WTC11 (cell line): Measurements from ENCODE around the gene UBAC2. TPM values are rescaled to one million over a fixed set of nuclear protein-coding genes. Genes with fewer than 3 reads are reported as not detected.

ENCODE experiments used
- ATAC-seq: fragments of 200-7000 bp; cut with Tn5 transposase; 2 replicates; pipeline ENCODE4 v1.10.0; 2021; ENCODE audit warnings: mild to moderate bottlenecking, moderate library complexity
- CTCF ChIA-PET: fragments of 300-600 bp; sonication (Branson Sonifier 250); formaldehyde crosslinking; loops from one replicate; lab custom pipeline; 2021; ENCODE audit warnings: antibody characterized with exemption; lab: Charles Lee
- POLR2A ChIA-PET: fragments of 350-600 bp; sonication (Branson Sonifier 250); formaldehyde crosslinking; loops from one replicate; lab custom pipeline; 2021; ENCODE audit warnings: antibody characterized with exemption; lab: Charles Lee
- DNase-seq: peaks from one replicate; pipeline ENCODE4 v3.0.0; 2021; ENCODE audit warnings: low spot score
- H3K27ac Mint-ChIP-seq: 2 replicates; pipeline ENCODE4 v1.8.0; 2021; ENCODE audit warnings: mixed read lengths
- H3K27me3 Mint-ChIP-seq: 2 replicates; pipeline ENCODE4 v1.8.0; 2021; ENCODE audit warnings: low read depth, mild to moderate bottlenecking, moderate library complexity, mixed read lengths
- H3K36me3 Mint-ChIP-seq: 2 replicates; pipeline ENCODE4 v1.8.0; 2021; ENCODE audit warnings: mixed read lengths
- H3K4me1 Mint-ChIP-seq: 2 replicates; pipeline ENCODE4 v1.8.0; 2022; ENCODE audit warnings: mixed read lengths
- H3K4me3 Mint-ChIP-seq: 2 replicates; pipeline ENCODE4 v1.8.0; 2021; ENCODE audit warnings: mild to moderate bottlenecking, moderate library complexity, mixed read lengths
- H3K9me3 Mint-ChIP-seq: 2 replicates; pipeline ENCODE4 v1.8.0; 2021; ENCODE audit warnings: mixed read lengths
- CBFB ChIP-seq: sonication (generic); formaldehyde crosslinking; IDR thresholded peaks from 2 replicates; pipeline ENCODE4 v1.8.1; 2022; ENCODE audit warnings: mild to moderate bottlenecking, low read depth, missing genetic modification reagents
- CREB1 ChIP-seq: sonication (generic); formaldehyde crosslinking; IDR thresholded peaks from 2 replicates; pipeline ENCODE4 v1.8.0; 2023; ENCODE audit warnings: mild to moderate bottlenecking, missing genetic modification reagents
- CREM ChIP-seq: sonication (generic); formaldehyde crosslinking; IDR thresholded peaks from 2 replicates; pipeline ENCODE4 v1.8.1; 2022; ENCODE audit warnings: mild to moderate bottlenecking, missing genetic modification reagents, moderate library complexity
- FOXK1 ChIP-seq: sonication (generic); formaldehyde crosslinking; IDR thresholded peaks from 2 replicates; pipeline ENCODE4 v1.8.0; 2022; ENCODE audit warnings: mild to moderate bottlenecking, moderate library complexity, missing genetic modification reagents
- HMGA2 ChIP-seq: fragments of 250-450 bp; sonication (Bioruptor Pico); IDR thresholded peaks from 2 replicates; pipeline ENCODE4 v1.4.0; 2021; ENCODE audit warnings: mild to moderate bottlenecking, moderate library complexity
- JAZF1 ChIP-seq: fragments of 250-450 bp; sonication (Bioruptor Pico); IDR thresholded peaks from 2 replicates; pipeline ENCODE4 v1.9.0; 2021; ENCODE audit warnings: moderate library complexity, mild to moderate bottlenecking, inconsistent platforms
- PRRX2 ChIP-seq: fragments of 250-450 bp; sonication (Bioruptor Pico); IDR thresholded peaks from 2 replicates; pipeline ENCODE4 v1.8.0; 2021; ENCODE audit warnings: mild to moderate bottlenecking
- SMAD4 ChIP-seq: sonication (generic); formaldehyde crosslinking; IDR thresholded peaks from 2 replicates; pipeline ENCODE4 v1.8.0; 2022; ENCODE audit warnings: mild to moderate bottlenecking, missing genetic modification reagents
- ZBTB43 ChIP-seq: sonication (generic); formaldehyde crosslinking; IDR thresholded peaks from 2 replicates; pipeline ENCODE4 v1.8.1; 2023; ENCODE audit warnings: mild to moderate bottlenecking, missing genetic modification reagents
- ZMAT4 ChIP-seq: fragments of 250-450 bp; sonication (Bioruptor Pico); IDR thresholded peaks from 2 replicates; pipeline ENCODE4 v1.9.0; 2021; ENCODE audit warnings: mild to moderate bottlenecking
- ZNF263 ChIP-seq: sonication (generic); formaldehyde crosslinking; IDR thresholded peaks from 2 replicates; pipeline ENCODE4 v1.8.1; 2022; ENCODE audit warnings: low read depth, mild to moderate bottlenecking, moderate library complexity, missing genetic modification reagents
- total RNA-seq: library from RNA; stranded (reverse); gene quantifications from 3 replicates; pipeline ENCODE4 v1.2.3, GENCODE V29; 2021
- TF ChIP-seq, protein P1 (sequence below): sonication (generic); formaldehyde crosslinking; IDR thresholded peaks from 2 replicates; pipeline ENCODE4 v1.8.1; 2023; ENCODE audit warnings: mild to moderate bottlenecking, missing genetic modification reagents, borderline replicate concordance
- TF ChIP-seq, protein P2 (sequence below): sonication (generic); formaldehyde crosslinking; IDR thresholded peaks from 2 replicates; pipeline ENCODE4 v1.8.1; 2022; ENCODE audit warnings: low read depth, mild to moderate bottlenecking, moderate library complexity, missing genetic modification reagents, borderline replicate concordance
- TF ChIP-seq, protein P3 (sequence below): sonication (generic); formaldehyde crosslinking; IDR thresholded peaks from 2 replicates; pipeline ENCODE4 v1.8.1; 2022; ENCODE audit warnings: mild to moderate bottlenecking, moderate library complexity, missing genetic modification reagents
- TF ChIP-seq, protein P4 (sequence below): sonication (generic); formaldehyde crosslinking; IDR thresholded peaks from 2 replicates; pipeline ENCODE4 v1.8.0; 2023; ENCODE audit warnings: missing genetic modification reagents, mild to moderate bottlenecking, borderline replicate concordance

Gene UBAC2
- total RNA-seq, 1 experiment from 2014 or later, result 64.7 TPM

- TF ChIP-seq, protein P1, sequence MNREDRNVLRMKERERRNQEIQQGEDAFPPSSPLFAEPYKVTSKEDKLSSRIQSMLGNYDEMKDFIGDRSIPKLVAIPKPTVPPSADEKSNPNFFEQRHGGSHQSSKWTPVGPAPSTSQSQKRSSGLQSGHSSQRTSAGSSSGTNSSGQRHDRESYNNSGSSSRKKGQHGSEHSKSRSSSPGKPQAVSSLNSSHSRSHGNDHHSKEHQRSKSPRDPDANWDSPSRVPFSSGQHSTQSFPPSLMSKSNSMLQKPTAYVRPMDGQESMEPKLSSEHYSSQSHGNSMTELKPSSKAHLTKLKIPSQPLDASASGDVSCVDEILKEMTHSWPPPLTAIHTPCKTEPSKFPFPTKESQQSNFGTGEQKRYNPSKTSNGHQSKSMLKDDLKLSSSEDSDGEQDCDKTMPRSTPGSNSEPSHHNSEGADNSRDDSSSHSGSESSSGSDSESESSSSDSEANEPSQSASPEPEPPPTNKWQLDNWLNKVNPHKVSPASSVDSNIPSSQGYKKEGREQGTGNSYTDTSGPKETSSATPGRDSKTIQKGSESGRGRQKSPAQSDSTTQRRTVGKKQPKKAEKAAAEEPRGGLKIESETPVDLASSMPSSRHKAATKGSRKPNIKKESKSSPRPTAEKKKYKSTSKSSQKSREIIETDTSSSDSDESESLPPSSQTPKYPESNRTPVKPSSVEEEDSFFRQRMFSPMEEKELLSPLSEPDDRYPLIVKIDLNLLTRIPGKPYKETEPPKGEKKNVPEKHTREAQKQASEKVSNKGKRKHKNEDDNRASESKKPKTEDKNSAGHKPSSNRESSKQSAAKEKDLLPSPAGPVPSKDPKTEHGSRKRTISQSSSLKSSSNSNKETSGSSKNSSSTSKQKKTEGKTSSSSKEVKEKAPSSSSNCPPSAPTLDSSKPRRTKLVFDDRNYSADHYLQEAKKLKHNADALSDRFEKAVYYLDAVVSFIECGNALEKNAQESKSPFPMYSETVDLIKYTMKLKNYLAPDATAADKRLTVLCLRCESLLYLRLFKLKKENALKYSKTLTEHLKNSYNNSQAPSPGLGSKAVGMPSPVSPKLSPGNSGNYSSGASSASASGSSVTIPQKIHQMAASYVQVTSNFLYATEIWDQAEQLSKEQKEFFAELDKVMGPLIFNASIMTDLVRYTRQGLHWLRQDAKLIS (CRISPR knock-in tag), result no peak
- no peak for TF ChIP-seq JAZF1
- TF ChIP-seq, protein P2, sequence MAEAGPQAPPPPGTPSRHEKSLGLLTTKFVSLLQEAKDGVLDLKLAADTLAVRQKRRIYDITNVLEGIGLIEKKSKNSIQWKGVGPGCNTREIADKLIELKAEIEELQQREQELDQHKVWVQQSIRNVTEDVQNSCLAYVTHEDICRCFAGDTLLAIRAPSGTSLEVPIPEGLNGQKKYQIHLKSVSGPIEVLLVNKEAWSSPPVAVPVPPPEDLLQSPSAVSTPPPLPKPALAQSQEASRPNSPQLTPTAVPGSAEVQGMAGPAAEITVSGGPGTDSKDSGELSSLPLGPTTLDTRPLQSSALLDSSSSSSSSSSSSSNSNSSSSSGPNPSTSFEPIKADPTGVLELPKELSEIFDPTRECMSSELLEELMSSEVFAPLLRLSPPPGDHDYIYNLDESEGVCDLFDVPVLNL (CRISPR knock-in tag), result no peak
- TF ChIP-seq, protein P3, sequence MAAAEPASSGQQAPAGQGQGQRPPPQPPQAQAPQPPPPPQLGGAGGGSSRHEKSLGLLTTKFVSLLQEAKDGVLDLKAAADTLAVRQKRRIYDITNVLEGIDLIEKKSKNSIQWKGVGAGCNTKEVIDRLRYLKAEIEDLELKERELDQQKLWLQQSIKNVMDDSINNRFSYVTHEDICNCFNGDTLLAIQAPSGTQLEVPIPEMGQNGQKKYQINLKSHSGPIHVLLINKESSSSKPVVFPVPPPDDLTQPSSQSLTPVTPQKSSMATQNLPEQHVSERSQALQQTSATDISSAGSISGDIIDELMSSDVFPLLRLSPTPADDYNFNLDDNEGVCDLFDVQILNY (CRISPR knock-in tag), result no peak
- TF ChIP-seq FOXK1, result no peak
- TF ChIP-seq CREB1 (CRISPR knock-in tag), result no peak
Observed at GRCh38 chr13:99422586-99423220, 222.0 kb downstream of the UBAC2 start (continued).

- Mint-ChIP-seq H3K4me3 (no peak overlapping the region), H3K9me3 (no peaks in the 10 kb centered on the region), H3K36me3 (no peaks in the 10 kb centered on the region), H3K27me3 (peaks cover 2% of the 10 kb centered on the region; the same call in 1 of the 2 replicates), H3K27ac (no peak overlapping the region), H3K4me1 (peaks cover 8% of the 10 kb centered on the region)
- ChIA-PET CTCF (interaction anchor here (0.7 to 1.4 kb wide), 4 partner anchors 8 to 249 kb away, joined by 3 to 5 read pairs (median 4); no protein-coding TSS in a partner anchor), POLR2A (no interaction called here)
- DNase-seq, result no peak
- ATAC-seq, result peak; percentile 22; the same call in 1 of the 2 replicates
- no peak for TF ChIP-seq CBFB
- no peak for TF ChIP-seq SMAD4 (CRISPR knock-in tag)
- TF ChIP-seq HMGA2, result no peak
- TF ChIP-seq CREM (CRISPR knock-in tag), result no peak
- TF ChIP-seq PRRX2, result no peak
- no peak for TF ChIP-seq ZBTB43 (CRISPR knock-in tag)
- no peak for TF ChIP-seq ZMAT4
- TF ChIP-seq, protein P4, sequence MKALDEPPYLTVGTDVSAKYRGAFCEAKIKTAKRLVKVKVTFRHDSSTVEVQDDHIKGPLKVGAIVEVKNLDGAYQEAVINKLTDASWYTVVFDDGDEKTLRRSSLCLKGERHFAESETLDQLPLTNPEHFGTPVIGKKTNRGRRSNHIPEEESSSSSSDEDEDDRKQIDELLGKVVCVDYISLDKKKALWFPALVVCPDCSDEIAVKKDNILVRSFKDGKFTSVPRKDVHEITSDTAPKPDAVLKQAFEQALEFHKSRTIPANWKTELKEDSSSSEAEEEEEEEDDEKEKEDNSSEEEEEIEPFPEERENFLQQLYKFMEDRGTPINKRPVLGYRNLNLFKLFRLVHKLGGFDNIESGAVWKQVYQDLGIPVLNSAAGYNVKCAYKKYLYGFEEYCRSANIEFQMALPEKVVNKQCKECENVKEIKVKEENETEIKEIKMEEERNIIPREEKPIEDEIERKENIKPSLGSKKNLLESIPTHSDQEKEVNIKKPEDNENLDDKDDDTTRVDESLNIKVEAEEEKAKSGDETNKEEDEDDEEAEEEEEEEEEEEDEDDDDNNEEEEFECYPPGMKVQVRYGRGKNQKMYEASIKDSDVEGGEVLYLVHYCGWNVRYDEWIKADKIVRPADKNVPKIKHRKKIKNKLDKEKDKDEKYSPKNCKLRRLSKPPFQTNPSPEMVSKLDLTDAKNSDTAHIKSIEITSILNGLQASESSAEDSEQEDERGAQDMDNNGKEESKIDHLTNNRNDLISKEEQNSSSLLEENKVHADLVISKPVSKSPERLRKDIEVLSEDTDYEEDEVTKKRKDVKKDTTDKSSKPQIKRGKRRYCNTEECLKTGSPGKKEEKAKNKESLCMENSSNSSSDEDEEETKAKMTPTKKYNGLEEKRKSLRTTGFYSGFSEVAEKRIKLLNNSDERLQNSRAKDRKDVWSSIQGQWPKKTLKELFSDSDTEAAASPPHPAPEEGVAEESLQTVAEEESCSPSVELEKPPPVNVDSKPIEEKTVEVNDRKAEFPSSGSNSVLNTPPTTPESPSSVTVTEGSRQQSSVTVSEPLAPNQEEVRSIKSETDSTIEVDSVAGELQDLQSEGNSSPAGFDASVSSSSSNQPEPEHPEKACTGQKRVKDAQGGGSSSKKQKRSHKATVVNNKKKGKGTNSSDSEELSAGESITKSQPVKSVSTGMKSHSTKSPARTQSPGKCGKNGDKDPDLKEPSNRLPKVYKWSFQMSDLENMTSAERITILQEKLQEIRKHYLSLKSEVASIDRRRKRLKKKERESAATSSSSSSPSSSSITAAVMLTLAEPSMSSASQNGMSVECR, result no peak
- TF ChIP-seq, protein P2 (CRISPR knock-in tag), result no peak
- no peak for TF ChIP-seq ZNF263
- no peak for TF ChIP-seq CREB1 (CRISPR knock-in tag)
Observed at GRCh38 chr13:99425485-99426341, 225.1 kb downstream of the UBAC2 start.
